Testis (tissue), 3 donors: Measurements from ENCODE around the gene TM9SF2. TPM values are rescaled to one million over a fixed set of nuclear protein-coding genes. Genes with fewer than 3 reads are reported as not detected.
A peak's percentile ranks its signal among the peaks of the same experiment; 100 is the strongest.

Source experiments
- DNase-seq: peaks from one replicate; pipeline ENCODE4 v3.0.0-alpha.2; 2019
- H3K27ac ChIP-seq, 2 donors: fragments of 200-600 bp; sonication (generic); one replicate each; pipeline ENCODE4 v1.5.1; 2019
- H3K27me3 ChIP-seq: fragments of 200-600 bp; sonication (generic); one replicate; pipeline ENCODE4 v1.5.1; 2019
- H3K36me3 ChIP-seq: fragments of 200-600 bp; sonication (generic); one replicate; pipeline ENCODE4 v1.5.1; 2017; ENCODE audit warnings: low read depth; ENCODE audit errors: missing control alignments
- H3K4me1 ChIP-seq: fragments of 200-600 bp; sonication (generic); one replicate; pipeline ENCODE4 v1.5.1; 2019
- H3K4me3 ChIP-seq, 2 donors: fragments of 200-600 bp; sonication (generic); one replicate each; pipeline ENCODE4 v1.5.1; 2017 to 2019
- H3K9me3 ChIP-seq: fragments of 200-600 bp; sonication (generic); one replicate; pipeline ENCODE4 v1.5.1; 2017
- CTCF ChIP-seq, 3 experiments: fragments of 450-650 bp in 2 of 3; fragments of 200-600 bp in 1 of 3; sonication (generic) in 1 of 3; IDR thresholded peaks; one replicate each; pipeline ENCODE4 v1.5.1; 2016 to 2019; ENCODE audit warnings: antibody characterized with exemption in 3 of 3, mild to moderate bottlenecking in 2 of 3, moderate library complexity in 1 of 3
- POLR2A ChIP-seq: fragments of 450-650 bp; IDR thresholded peaks from one replicate; pipeline ENCODE4 v1.6.1; 2017; ENCODE audit warnings: antibody characterized with exemption, mild to moderate bottlenecking, moderate library complexity
- WGBS, 2 donors: methylation state at CpG; one replicate each; pipeline ENCODE4 v1.1.5; 2018; 5-methylcytosine and 5-hydroxymethylcytosine counted together
- intact Hi-C: fragments of 100-400 bp; cut with DNase I; formaldehyde crosslinking; loops from one replicate; pipeline ENCODE4 v1.15.1; 2023; ENCODE audit warnings: low total_unique reads
- polyA plus RNA-seq: library from polyadenylated mRNA; stranded (reverse); fragments of 350-450 nt; fragmentation: Illumina TruSeq; extraction: RNeasy Lipid Tissue Mini Kit (QIAGEN cat#74804); gene quantifications from one replicate; pipeline ENCODE4 v1.2.3, GENCODE V29; 2014; ENCODE audit warnings: low read depth, low replicate concordance; ENCODE audit not compliant: insufficient read depth
- total RNA-seq, 2 donors: library from RNA; depleted of rRNA; stranded (reverse); fragments of >200 nt; gene quantifications; one replicate each; pipeline ENCODE4 v1.2.3, GENCODE V29; 2016

The TM9SF2 gene
- total and polyA plus RNA-seq, 3 donors from 2014 or later: 106 to 136 (median 119) TPM

GRCh38 chr13:99523838-99524237 is 22.6 kb downstream of the TM9SF2 start:
- intact Hi-C loops: no loop called here
- H3K4me1 ChIP-seq: peaks cover 4% of the 10 kb centered on the region
- H3K36me3 ChIP-seq: no peaks in the 10 kb centered on the region
- no peak for DNase-seq
- H3K27ac ChIP-seq: no peak overlapping the region
- H3K4me3 ChIP-seq: no peak overlapping the region
- no peaks in the 10 kb centered on the region for H3K27me3 ChIP-seq
- whole genome bisulfite sequencing, 2 donors: 93 to 94% methylated on average over 4 of the region's 4 CpGs
- H3K9me3 ChIP-seq: no peaks in the 10 kb centered on the region
- TF ChIP-seq CTCF (IDR thresholded peaks at IDR 0.05) (no peak), POLR2A (no peak)

GRCh38 chr13:99525967-99526366 is 24.7 kb downstream of the TM9SF2 start:
- no peak overlapping the region for H3K27ac ChIP-seq
- H3K36me3 ChIP-seq: no peaks in the 10 kb centered on the region
- intact Hi-C loops: no loop called here
- WGBS, 2 donors: 88 to 94% methylated on average over 4 of the region's 4 CpGs
- peaks cover 4% of the 10 kb centered on the region for H3K4me1 ChIP-seq
- no peak for DNase-seq
- H3K9me3 ChIP-seq: no peaks in the 10 kb centered on the region
- no peaks in the 10 kb centered on the region for H3K27me3 ChIP-seq
- TF ChIP-seq CTCF (IDR thresholded peaks at IDR 0.05): no peak
- TF ChIP-seq POLR2A: no peak
- no peak overlapping the region for H3K4me3 ChIP-seq

- Histone ChIP-seq H3K4me3 (no peak overlapping the region), H3K9me3 (no peaks in the 10 kb centered on the region), H3K27me3 (no peaks in the 10 kb centered on the region), H3K36me3 (no peaks in the 10 kb centered on the region), H3K27ac (no peak overlapping the region), H3K4me1 (peaks cover 4% of the 10 kb centered on the region)
- DNase-seq: peak; percentile 71
- intact Hi-C loops: no loop called here
- WGBS, 2 donors: 62 to 77% methylated on average over 7 of the region's 7 CpGs
- TF ChIP-seq CTCF (IDR thresholded peaks at IDR 0.05) (no peak), POLR2A (no peak)
Measured at GRCh38 chr13:99526549-99526948, 25.3 kb downstream of the TM9SF2 start.

- intact Hi-C loops: no loop called here
- Histone ChIP-seq H3K4me1 (peaks cover 4% of the 10 kb centered on the region), H3K27ac (no peak overlapping the region), H3K36me3 (no peaks in the 10 kb centered on the region), H3K9me3 (no peaks in the 10 kb centered on the region), H3K27me3 (no peaks in the 10 kb centered on the region), H3K4me3 (no peak overlapping the region)
- WGBS, 2 donors: 81 to 90% methylated on average over 6 of the region's 6 CpGs
- TF ChIP-seq CTCF (IDR thresholded peaks at IDR 0.05) (no peak), POLR2A (no peak)
- no peak for DNase-seq
Measured at GRCh38 chr13:99527301-99527700, 26.0 kb downstream of the TM9SF2 start.

GRCh38 chr13:99528547-99528946 is 27.3 kb downstream of the TM9SF2 start:
- intact Hi-C loops: no loop called here
- Histone ChIP-seq H3K9me3 (no peaks in the 10 kb centered on the region), H3K4me1 (peaks cover 4% of the 10 kb centered on the region), H3K4me3 (no peak overlapping the region), H3K27ac (no peak overlapping the region), H3K36me3 (no peaks in the 10 kb centered on the region), H3K27me3 (no peaks in the 10 kb centered on the region)
- DNase-seq: no peak
- TF ChIP-seq CTCF (IDR thresholded peaks at IDR 0.05): no peak
- no peak for TF ChIP-seq POLR2A
